HepG2 (cell line): ENCODE results near the gene GPAT3. TPM values are rescaled to one million over a fixed set of nuclear protein-coding genes. Genes with fewer than 3 reads are reported as not detected.
A peak's percentile ranks its signal among the peaks of the same experiment; 100 is the strongest.

ENCODE experiments used
- ATAC-seq: fragments of 200-7000 bp; cut with Tn5 transposase; 3 replicates; pipeline ENCODE4 v1.9.1; 2020; ENCODE audit warnings: mild to moderate bottlenecking, moderate library complexity
- BruUV-seq: library from RNA; stranded (reverse); fragments of 400-500 nt; replicated peaks from 2 replicates; lab custom pipeline; 2021; lab: Mats Ljungman, UMichigan
- CTCF ChIA-PET: fragments of 300-600 bp; formaldehyde crosslinking; extraction: SDS; loops from one replicate; lab custom pipeline; 2021; ENCODE audit warnings: low total read pairs, inconsistent platforms, low intra/inter-chr PET ratio; lab: Yijun Ruan, JAX
- POLR2A ChIA-PET: fragments of 350-600 bp; sonication (Branson Sonifier 250); formaldehyde crosslinking; loops from one replicate; lab custom pipeline; 2020; ENCODE audit warnings: antibody characterized with exemption, inconsistent platforms; lab: Yijun Ruan, JAX
- DNase-seq: peaks from one replicate; pipeline ENCODE4 v3.0.0-alpha.2; 2015; ENCODE audit warnings: low spot score
- FAIRE-seq: peaks from 3 replicates; lab custom pipeline; 2011; peaks lifted over from hg19 to GRCh38; lab: Jason Lieb, UNC
- H2AFZ ChIP-seq: one replicate; pipeline ENCODE4 v1.6.1; 2011; ENCODE audit warnings: low read length, inconsistent platforms
- H3K27ac ChIP-seq: fragments of 300-600 bp; 3 replicates; pipeline ENCODE4 v1.8.0; 2011; ENCODE audit warnings: mixed run types, mild to moderate bottlenecking, mixed read lengths, low read length, inconsistent platforms; ENCODE audit not compliant: insufficient read depth; ENCODE audit errors: extremely low read length
- H3K27me3 ChIP-seq, 2 experiments: fragments of 200-600 bp in 1 of 2; 2 replicates in 1 of 2; 3 replicates in 1 of 2; pipeline versions ENCODE4 v1.6.0 to v1.8.0; 2011; ENCODE audit warnings: low read length in 2 of 2, mild to moderate bottlenecking in 2 of 2, moderate library complexity in 2 of 2, inconsistent platforms in 1 of 2; ENCODE audit not compliant: insufficient read depth in 2 of 2, control insufficient read depth in 1 of 2
- H3K36me3 ChIP-seq, 2 experiments: fragments of 200-600 bp in 1 of 2; replicated peaks in 1 of 2; 2 replicates in 1 of 2; 3 replicates in 1 of 2; pipeline versions ENCODE4 v1.5.1 to v1.8.0; 2011; ENCODE audit warnings: low read length in 2 of 2, inconsistent platforms in 1 of 2; ENCODE audit not compliant: insufficient read depth in 2 of 2, control insufficient read depth in 1 of 2
- H3K4me1 ChIP-seq: 2 replicates; pipeline ENCODE4 v1.5.1; 2012; ENCODE audit warnings: low read length, inconsistent platforms; ENCODE audit not compliant: insufficient read depth
- H3K4me2 ChIP-seq: 2 replicates; pipeline ENCODE4 v1.6.0; 2011; ENCODE audit warnings: low read depth, low read length, inconsistent platforms
- H3K4me3 ChIP-seq, 3 experiments: fragments of 200-600 bp in 1 of 3; sonication (generic), shearing (Covaris generic) in 1 of 3; replicated peaks in 1 of 3; 2 replicates each; pipeline ENCODE4 v1.5.1; 2011 to 2016; ENCODE audit warnings: low read length in 3 of 3, inconsistent platforms in 2 of 3, low read depth in 2 of 3, mild to moderate bottlenecking in 2 of 3, control low read depth in 1 of 3, mixed read lengths in 1 of 3; ENCODE audit not compliant: insufficient read depth in 1 of 3
- H3K79me2 ChIP-seq: one replicate; pipeline ENCODE4 v1.6.1; 2011; ENCODE audit warnings: low read length, inconsistent platforms; ENCODE audit not compliant: insufficient read depth
- H3K9ac ChIP-seq: 2 replicates; pipeline ENCODE4 v1.6.0; 2011; ENCODE audit warnings: mild to moderate bottlenecking, low read depth, low read length, inconsistent platforms; ENCODE audit not compliant: insufficient read depth
- H3K9me3 ChIP-seq: 2 replicates; pipeline ENCODE4 v1.5.1; 2012; ENCODE audit warnings: mild to moderate bottlenecking, low read length
- H4K20me1 ChIP-seq: 2 replicates; pipeline ENCODE4 v1.6.0; 2011; ENCODE audit warnings: inconsistent platforms, mild to moderate bottlenecking, low read length, moderate library complexity; ENCODE audit not compliant: insufficient read depth
- HDAC1 ChIP-seq: sonication (generic); formaldehyde crosslinking; IDR thresholded peaks from 2 replicates; pipeline ENCODE4 v1.5.1; 2020; ENCODE audit warnings: mild to moderate bottlenecking, missing genetic modification reagents
- HMGXB3 ChIP-seq: sonication (generic); formaldehyde crosslinking; IDR thresholded peaks from 2 replicates; pipeline ENCODE4 v1.4.0; 2020; ENCODE audit warnings: missing genetic modification reagents, borderline replicate concordance
- MIER2 ChIP-seq: IDR thresholded peaks from 2 replicates; pipeline ENCODE4 v1.6.1; 2016; ENCODE audit warnings: missing biosample characterization, missing genetic modification reagents
- USF2 ChIP-seq, 2 experiments: sonication (generic) in 1 of 2; formaldehyde crosslinking in 1 of 2; IDR thresholded peaks; 2 replicates each; pipeline versions ENCODE4 v1.5.1 to v1.6.1; 2011 to 2020; ENCODE audit warnings: borderline replicate concordance in 1 of 2, low read depth in 1 of 2, low read length in 1 of 2, mild to moderate bottlenecking in 1 of 2, missing genetic modification reagents in 1 of 2, moderate library complexity in 1 of 2
- ZKSCAN1 ChIP-seq: fragments of 150-350 bp; IDR thresholded peaks from 2 replicates; pipeline ENCODE4 v1.6.1; 2014; ENCODE audit warnings: low read length
- WGBS: methylation state at CpG from one replicate; pipeline ENCODE4 v1.1.6; 2017; ENCODE audit warnings: low lambda C conversion rate; 5-methylcytosine and 5-hydroxymethylcytosine counted together
- in situ Hi-C: cut with HindIII; loops from 2 replicates; pipeline ENCODE4 v1.10.0; 2017; ENCODE audit warnings: low pct_unique_long_range_greater_than_20kb; ENCODE audit not compliant: extremely low pct_ligation_motif_present
- intact Hi-C: fragments of 100-400 bp; cut with micrococcal nuclease; formaldehyde crosslinking; loops from one replicate; pipeline ENCODE4 v1.10.0; 2022; ENCODE audit not compliant: unreplicated experiment
- polyA plus RNA-seq, 8 experiments: library from polyadenylated mRNA; depleted of rRNA in 3 of 8; stranded (reverse) in 7 of 8; unstranded in 1 of 8; fragments of >200 nt; fragmentation: Illumina TruSeq in 4 of 8; extraction: Trizol in 4 of 8; gene quantifications; 2 replicates each; pipeline versions ENCODE4 v1.2.1 to v1.2.3, GENCODE V29; 2011 to 2016; ENCODE audit warnings: low read depth in 4 of 8, missing spikeins in 1 of 8, mixed read lengths in 1 of 8; ENCODE audit not compliant: insufficient read depth in 1 of 8
- total RNA-seq, 5 experiments: library from RNA; depleted of rRNA; stranded (reverse); fragments of >200 nt; fragmentation: Illumina TruSeq; extraction: Trizol; gene quantifications; 2 replicates each; pipeline ENCODE4 v1.2.3, GENCODE V29; 2016; ENCODE audit warnings: low read depth in 1 of 5
- TF ChIP-seq, protein P1 (sequence below): IDR thresholded peaks from 2 replicates; pipeline ENCODE4 v1.6.1; 2012; ENCODE audit warnings: low read depth, low read length, improper control_type of control experiment

Gene GPAT3
- total and polyA plus RNA-seq, 2 of the 13 experiments (the other 11 are each of a cell fraction or from before 2014, with no cell fraction given) = 2.4 to 2.6 TPM

GRCh38 chr4:83599183-83599582 is 63.3 kb downstream of the GPAT3 start (continued):
- TF ChIP-seq HMGXB3 (CRISPR knock-in tag) (0 out of 2 replicates have a peak, but pooled peaks have one; percentile 51), USF2 (IDR thresholded peaks at IDR 0.05; ENCODE audit: low read depth, low read length) (no peak), USF2 (CRISPR knock-in tag; IDR thresholded peaks at IDR 0.05; ENCODE audit: borderline replicate concordance) (0 out of 2 replicates have a peak, but pooled peaks have one; percentile 34)

DNA sequence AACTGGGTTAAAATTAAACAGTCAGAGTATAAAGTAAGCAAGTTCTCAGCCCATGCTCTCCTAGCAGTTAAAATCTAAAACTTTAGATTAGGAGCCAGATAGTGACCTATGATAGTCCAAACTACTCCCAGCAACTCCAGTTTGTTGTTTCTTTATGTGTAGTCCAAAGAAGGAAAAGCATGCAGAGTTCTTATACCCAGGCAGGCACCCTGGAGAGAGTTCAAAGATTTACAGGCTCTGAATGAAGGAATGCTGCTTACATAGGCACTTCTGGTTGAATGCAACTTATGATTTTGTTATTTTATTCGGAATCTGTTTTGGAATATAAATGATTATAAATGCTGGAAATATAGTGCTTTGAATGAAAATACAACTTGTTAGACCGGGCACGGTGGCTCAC is 67.2 kb downstream of the GPAT3 start:
- no peak for DNase-seq
- H3K4me2 ChIP-seq = no peak overlapping the region
- CTCF ChIA-PET = no interaction called here
- no peaks in the 10 kb centered on the region for H3K9me3 ChIP-seq
- TF ChIP-seq HDAC1 (CRISPR knock-in tag) (no peak), ZKSCAN1 (no peak), MIER2 (CRISPR knock-in tag) (no peak)
- TF ChIP-seq, protein P1, sequence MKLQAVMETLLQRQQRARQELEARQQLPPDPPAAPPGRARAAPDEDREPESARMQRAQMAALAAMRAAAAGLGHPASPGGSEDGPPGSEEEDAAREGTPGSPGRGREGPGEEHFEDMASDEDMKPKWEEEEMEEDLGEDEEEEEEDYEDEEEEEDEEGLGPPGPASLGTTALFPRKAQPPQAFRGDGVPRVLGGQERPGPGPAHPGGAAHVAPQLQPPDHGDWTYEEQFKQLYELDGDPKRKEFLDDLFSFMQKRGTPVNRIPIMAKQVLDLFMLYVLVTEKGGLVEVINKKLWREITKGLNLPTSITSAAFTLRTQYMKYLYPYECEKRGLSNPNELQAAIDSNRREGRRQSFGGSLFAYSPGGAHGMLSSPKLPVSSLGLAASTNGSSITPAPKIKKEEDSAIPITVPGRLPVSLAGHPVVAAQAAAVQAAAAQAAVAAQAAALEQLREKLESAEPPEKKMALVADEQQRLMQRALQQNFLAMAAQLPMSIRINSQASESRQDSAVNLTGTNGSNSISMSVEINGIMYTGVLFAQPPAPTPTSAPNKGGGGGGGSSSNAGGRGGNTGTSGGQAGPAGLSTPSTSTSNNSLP = no peak
- TF ChIP-seq, all 625 proteins: peak for 0
- Histone ChIP-seq H3K4me3 (no peak overlapping the region), H4K20me1 (no peaks in the 10 kb centered on the region), H3K79me2 (no peaks in the 10 kb centered on the region), H3K27me3 (no peaks in the 10 kb centered on the region; a peak in 1 of 5 replicates), H3K36me3 (no peaks in the 10 kb centered on the region), H3K9ac (no peak overlapping the region), H3K27ac (no peak overlapping the region), H2AFZ (no peak overlapping the region), H3K4me1 (peaks cover 39% of the 10 kb centered on the region)
- ATAC-seq (no peak), FAIRE-seq (no peak)
- in situ Hi-C loops (no loop called here), intact Hi-C loops (no loop called here)
- BruUV-seq = no TSS peak
- 99% methylated on average over 3 of the region's 3 CpGs for WGBS
- POLR2A ChIA-PET = no interaction called here
